HepG2 (cell line): ENCODE results near the gene KCNQ2. TPM values are rescaled to one million over a fixed set of nuclear protein-coding genes. Genes with fewer than 3 reads are reported as not detected.

Source experiments
- ATAC-seq: fragments of 200-7000 bp; cut with Tn5 transposase; 3 replicates; pipeline ENCODE4 v1.9.1; 2020; ENCODE audit warnings: mild to moderate bottlenecking, moderate library complexity
- BruUV-seq: library from RNA; stranded (reverse); fragments of 400-500 nt; replicated peaks from 2 replicates; lab custom pipeline; 2021; lab: Mats Ljungman, UMichigan
- CTCF ChIA-PET: fragments of 300-600 bp; formaldehyde crosslinking; extraction: SDS; loops from one replicate; lab custom pipeline; 2021; ENCODE audit warnings: low total read pairs, inconsistent platforms, low intra/inter-chr PET ratio; lab: Yijun Ruan, JAX
- POLR2A ChIA-PET: fragments of 350-600 bp; sonication (Branson Sonifier 250); formaldehyde crosslinking; loops from one replicate; lab custom pipeline; 2020; ENCODE audit warnings: antibody characterized with exemption, inconsistent platforms; lab: Yijun Ruan, JAX
- DNase-seq: peaks from one replicate; pipeline ENCODE4 v3.0.0-alpha.2; 2015; ENCODE audit warnings: low spot score
- FAIRE-seq: peaks from 3 replicates; lab custom pipeline; 2011; peaks lifted over from hg19 to GRCh38; lab: Jason Lieb, UNC
- H2AFZ ChIP-seq: one replicate; pipeline ENCODE4 v1.6.1; 2011; ENCODE audit warnings: low read length, inconsistent platforms
- H3K27ac ChIP-seq: fragments of 300-600 bp; 3 replicates; pipeline ENCODE4 v1.8.0; 2011; ENCODE audit warnings: mixed run types, mild to moderate bottlenecking, mixed read lengths, low read length, inconsistent platforms; ENCODE audit not compliant: insufficient read depth; ENCODE audit errors: extremely low read length
- H3K27me3 ChIP-seq, 2 experiments: fragments of 200-600 bp in 1 of 2; 2 replicates in 1 of 2; 3 replicates in 1 of 2; pipeline versions ENCODE4 v1.6.0 to v1.8.0; 2011; ENCODE audit warnings: low read length in 2 of 2, mild to moderate bottlenecking in 2 of 2, moderate library complexity in 2 of 2, inconsistent platforms in 1 of 2; ENCODE audit not compliant: insufficient read depth in 2 of 2, control insufficient read depth in 1 of 2
- H3K36me3 ChIP-seq, 2 experiments: fragments of 200-600 bp in 1 of 2; replicated peaks in 1 of 2; 2 replicates in 1 of 2; 3 replicates in 1 of 2; pipeline versions ENCODE4 v1.5.1 to v1.8.0; 2011; ENCODE audit warnings: low read length in 2 of 2, inconsistent platforms in 1 of 2; ENCODE audit not compliant: insufficient read depth in 2 of 2, control insufficient read depth in 1 of 2
- H3K4me1 ChIP-seq: 2 replicates; pipeline ENCODE4 v1.5.1; 2012; ENCODE audit warnings: low read length, inconsistent platforms; ENCODE audit not compliant: insufficient read depth
- H3K4me2 ChIP-seq: 2 replicates; pipeline ENCODE4 v1.6.0; 2011; ENCODE audit warnings: low read depth, low read length, inconsistent platforms
- H3K4me3 ChIP-seq, 3 experiments: fragments of 200-600 bp in 1 of 3; sonication (generic), shearing (Covaris generic) in 1 of 3; replicated peaks in 1 of 3; 2 replicates each; pipeline ENCODE4 v1.5.1; 2011 to 2016; ENCODE audit warnings: low read length in 3 of 3, inconsistent platforms in 2 of 3, low read depth in 2 of 3, mild to moderate bottlenecking in 2 of 3, control low read depth in 1 of 3, mixed read lengths in 1 of 3; ENCODE audit not compliant: insufficient read depth in 1 of 3
- H3K79me2 ChIP-seq: one replicate; pipeline ENCODE4 v1.6.1; 2011; ENCODE audit warnings: low read length, inconsistent platforms; ENCODE audit not compliant: insufficient read depth
- H3K9ac ChIP-seq: 2 replicates; pipeline ENCODE4 v1.6.0; 2011; ENCODE audit warnings: mild to moderate bottlenecking, low read depth, low read length, inconsistent platforms; ENCODE audit not compliant: insufficient read depth
- H3K9me3 ChIP-seq: 2 replicates; pipeline ENCODE4 v1.5.1; 2012; ENCODE audit warnings: mild to moderate bottlenecking, low read length
- H4K20me1 ChIP-seq: 2 replicates; pipeline ENCODE4 v1.6.0; 2011; ENCODE audit warnings: inconsistent platforms, mild to moderate bottlenecking, low read length, moderate library complexity; ENCODE audit not compliant: insufficient read depth
- EZH2 ChIP-seq: conservative IDR thresholded peaks from 2 replicates; pipeline ENCODE4 v1.6.1; 2012; ENCODE audit warnings: mild to moderate bottlenecking, low read depth, low read length, moderate library complexity
- HDAC2 ChIP-seq: sonication (generic); formaldehyde crosslinking; IDR thresholded peaks from 2 replicates; pipeline ENCODE4 v1.4.0; 2020; ENCODE audit warnings: missing genetic modification reagents
- MAFK ChIP-seq, 2 experiments: IDR thresholded peaks in 1 of 2; conservative IDR thresholded peaks in 1 of 2; 2 replicates each; pipeline ENCODE4 v1.6.1; 2011; ENCODE audit warnings: improper control_type of control experiment in 2 of 2, low read length in 2 of 2
- MTF2 ChIP-seq: sonication (generic); formaldehyde crosslinking; IDR thresholded peaks from 2 replicates; pipeline ENCODE4 v1.5.0; 2020; ENCODE audit warnings: missing genetic modification reagents, borderline replicate concordance
- PITX1 ChIP-seq: sonication (generic); formaldehyde crosslinking; IDR thresholded peaks from 2 replicates; pipeline ENCODE4 v1.5.1; 2020; ENCODE audit warnings: mild to moderate bottlenecking, missing genetic modification reagents
- ZNF724P ChIP-seq: sonication (generic); formaldehyde crosslinking; IDR thresholded peaks from 2 replicates; pipeline ENCODE4 v1.8.0; 2022; ENCODE audit warnings: missing genetic modification reagents, borderline replicate concordance
- WGBS: methylation state at CpG from one replicate; pipeline ENCODE4 v1.1.6; 2017; ENCODE audit warnings: low lambda C conversion rate; 5-methylcytosine and 5-hydroxymethylcytosine counted together
- in situ Hi-C: cut with HindIII; loops from 2 replicates; pipeline ENCODE4 v1.10.0; 2017; ENCODE audit warnings: low pct_unique_long_range_greater_than_20kb; ENCODE audit not compliant: extremely low pct_ligation_motif_present
- intact Hi-C: fragments of 100-400 bp; cut with micrococcal nuclease; formaldehyde crosslinking; loops from one replicate; pipeline ENCODE4 v1.10.0; 2022; ENCODE audit not compliant: unreplicated experiment
- polyA plus RNA-seq, 8 experiments: library from polyadenylated mRNA; depleted of rRNA in 3 of 8; stranded (reverse) in 7 of 8; unstranded in 1 of 8; fragments of >200 nt; fragmentation: Illumina TruSeq in 4 of 8; extraction: Trizol in 4 of 8; gene quantifications; 2 replicates each; pipeline versions ENCODE4 v1.2.1 to v1.2.3, GENCODE V29; 2011 to 2016; ENCODE audit warnings: low read depth in 4 of 8, missing spikeins in 1 of 8, mixed read lengths in 1 of 8; ENCODE audit not compliant: insufficient read depth in 1 of 8
- total RNA-seq, 5 experiments: library from RNA; depleted of rRNA; stranded (reverse); fragments of >200 nt; fragmentation: Illumina TruSeq; extraction: Trizol; gene quantifications; 2 replicates each; pipeline ENCODE4 v1.2.3, GENCODE V29; 2016; ENCODE audit warnings: low read depth in 1 of 5
- TF ChIP-seq, protein P1 (sequence below): sonication (generic); formaldehyde crosslinking; IDR thresholded peaks from 2 replicates; pipeline ENCODE4 v1.4.0; 2020; ENCODE audit warnings: mild to moderate bottlenecking, missing genetic modification reagents, borderline replicate concordance
- TF ChIP-seq, protein P2 (sequence below): sonication (generic); formaldehyde crosslinking; IDR thresholded peaks from 2 replicates; pipeline ENCODE4 v1.4.0; 2020; ENCODE audit warnings: missing genetic modification reagents

Gene KCNQ2
- total and polyA plus RNA-seq, 2 of the 13 experiments (the other 11 are each of a cell fraction or from before 2014, with no cell fraction given), result not detected

DNA sequence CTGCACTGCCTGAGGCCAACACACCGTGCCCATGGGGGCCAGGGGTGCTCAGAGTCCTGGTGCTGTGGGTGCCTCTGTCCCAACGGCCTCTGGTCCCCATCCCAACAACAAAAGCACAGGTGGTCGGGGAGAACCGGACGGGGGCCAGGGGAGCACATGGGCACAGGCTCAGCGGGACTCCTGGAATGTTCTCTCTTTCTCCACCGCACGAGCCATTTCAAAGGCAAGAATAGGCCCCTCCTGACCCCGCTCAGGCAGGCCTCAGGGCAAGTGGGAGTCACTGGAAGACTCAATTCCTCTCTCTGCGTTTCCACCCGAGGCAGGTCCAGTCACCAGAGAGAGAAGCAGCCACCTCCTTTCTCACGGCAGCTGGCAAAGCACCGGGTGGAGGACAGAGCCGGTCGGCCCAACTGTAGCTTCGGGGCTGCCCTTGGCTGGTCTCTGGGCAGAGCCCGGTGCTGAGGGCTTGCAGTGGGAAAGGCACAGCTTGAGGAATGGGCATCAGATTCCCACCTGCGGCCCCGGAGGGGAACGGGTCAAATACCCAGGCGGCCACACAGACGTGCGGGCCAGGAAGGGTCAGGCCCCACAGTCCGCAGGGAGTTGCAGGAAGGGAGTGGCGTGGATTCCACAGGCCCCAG lies 55.2 kb downstream of the KCNQ2 start:
- H3K36me3 ChIP-seq, result no peaks in the 10 kb centered on the region
- H3K9ac ChIP-seq, result no peak overlapping the region
- no peaks in the 10 kb centered on the region for H3K79me2 ChIP-seq
- DNase-seq (no peak), FAIRE-seq (no peak), ATAC-seq (peak; percentile 4; the same call in 2 of the 3 replicates)
- no peak overlapping the region for H2AFZ ChIP-seq
- TF ChIP-seq PITX1 (CRISPR knock-in tag), result no peak
- peak; percentile 57; the same call in 1 of the 2 replicates for TF ChIP-seq MTF2 (CRISPR knock-in tag)
- no peak for TF ChIP-seq HDAC2 (CRISPR knock-in tag)
- TF ChIP-seq, protein P1, sequence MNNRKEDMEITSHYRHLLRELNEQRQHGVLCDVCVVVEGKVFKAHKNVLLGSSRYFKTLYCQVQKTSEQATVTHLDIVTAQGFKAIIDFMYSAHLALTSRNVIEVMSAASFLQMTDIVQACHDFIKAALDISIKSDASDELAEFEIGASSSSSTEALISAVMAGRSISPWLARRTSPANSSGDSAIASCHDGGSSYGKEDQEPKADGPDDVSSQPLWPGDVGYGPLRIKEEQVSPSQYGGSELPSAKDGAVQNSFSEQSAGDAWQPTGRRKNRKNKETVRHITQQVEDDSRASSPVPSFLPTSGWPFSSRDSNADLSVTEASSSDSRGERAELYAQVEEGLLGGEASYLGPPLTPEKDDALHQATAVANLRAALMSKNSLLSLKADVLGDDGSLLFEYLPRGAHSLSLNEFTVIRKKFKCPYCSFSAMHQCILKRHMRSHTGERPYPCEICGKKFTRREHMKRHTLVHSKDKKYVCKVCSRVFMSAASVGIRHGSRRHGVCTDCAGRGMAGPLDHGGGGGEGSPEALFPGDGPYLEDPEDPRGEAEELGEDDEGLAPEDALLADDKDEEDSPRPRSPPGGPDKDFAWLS (CRISPR knock-in tag), result no peak
- TF ChIP-seq EZH2, result peak; percentile 75; the same call in 1 of the 2 replicates
- ChIA-PET CTCF (no interaction called here), POLR2A (no interaction called here)
- H3K27ac ChIP-seq, result no peak overlapping the region
- no peak overlapping the region for H3K4me3 ChIP-seq
- 13% methylated on average over 23 of the region's 25 CpGs for WGBS
- intact Hi-C loops (no loop called here), in situ Hi-C loops (no loop called here)
- no TSS peak for BruUV-seq
- no peak overlapping the region for H3K4me2 ChIP-seq
- H3K9me3 ChIP-seq, result no peaks in the 10 kb centered on the region
- H3K4me1 ChIP-seq, result no peaks in the 10 kb centered on the region
- H3K27me3 ChIP-seq, result peaks cover 76 to 97% of the 10 kb centered on the region in 2 experiments
- peaks cover 9% of the 10 kb centered on the region; the same call in 1 of the 2 replicates for H4K20me1 ChIP-seq

DNA sequence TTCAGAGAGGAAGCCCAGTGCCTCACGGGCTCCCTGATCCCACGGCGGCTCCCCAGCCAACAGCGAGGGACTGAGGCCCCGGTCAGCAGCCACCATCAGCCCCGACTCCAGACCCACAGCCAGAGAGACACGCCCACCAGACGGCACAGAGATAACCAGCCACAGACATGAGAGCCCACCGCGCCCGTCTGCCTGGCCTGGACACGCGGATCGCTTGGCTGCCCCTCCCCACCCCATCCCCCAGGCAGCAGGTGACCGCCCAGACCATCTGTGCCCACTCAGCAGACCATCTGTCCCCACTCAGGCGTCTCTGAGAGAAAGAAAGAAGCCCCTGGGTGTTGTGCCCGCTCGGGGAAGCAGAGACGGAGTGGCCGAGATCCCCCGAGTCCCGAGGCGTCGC lies 55.8 kb downstream of the KCNQ2 start:
- H3K27me3 ChIP-seq, result peaks cover 76 to 97% of the 10 kb centered on the region in 2 experiments
- no peak overlapping the region for H3K4me2 ChIP-seq
- H3K9me3 ChIP-seq, result no peaks in the 10 kb centered on the region
- H3K27ac ChIP-seq, result no peak overlapping the region
- WGBS, result 5% methylated on average over 19 of the region's 24 CpGs
- ATAC-seq (no peak), DNase-seq (no peak), FAIRE-seq (no peak)
- no peak overlapping the region for H3K9ac ChIP-seq
- in situ Hi-C loops, result no loop called here
- no peaks in the 10 kb centered on the region for H3K79me2 ChIP-seq
- no peaks in the 10 kb centered on the region for H3K36me3 ChIP-seq
- intact Hi-C loops, result no loop called here
- H2AFZ ChIP-seq, result no peak overlapping the region
- no TSS peak for BruUV-seq
- POLR2A ChIA-PET, result no interaction called here
- no peak overlapping the region for H3K4me3 ChIP-seq
- H4K20me1 ChIP-seq, result peaks cover 9% of the 10 kb centered on the region; the same call in 1 of the 2 replicates
- H3K4me1 ChIP-seq, result no peaks in the 10 kb centered on the region
- CTCF ChIA-PET, result no interaction called here
- TF ChIP-seq MAFK (conservative IDR thresholded peaks at IDR 0.05 in 1 of 2, IDR thresholded peaks at IDR 0.05 in 1 of 2; ENCODE audit: low read length in 2 of 2), result no peak
- TF ChIP-seq ZNF724P (CRISPR knock-in tag), result no peak
- TF ChIP-seq, protein P2, sequence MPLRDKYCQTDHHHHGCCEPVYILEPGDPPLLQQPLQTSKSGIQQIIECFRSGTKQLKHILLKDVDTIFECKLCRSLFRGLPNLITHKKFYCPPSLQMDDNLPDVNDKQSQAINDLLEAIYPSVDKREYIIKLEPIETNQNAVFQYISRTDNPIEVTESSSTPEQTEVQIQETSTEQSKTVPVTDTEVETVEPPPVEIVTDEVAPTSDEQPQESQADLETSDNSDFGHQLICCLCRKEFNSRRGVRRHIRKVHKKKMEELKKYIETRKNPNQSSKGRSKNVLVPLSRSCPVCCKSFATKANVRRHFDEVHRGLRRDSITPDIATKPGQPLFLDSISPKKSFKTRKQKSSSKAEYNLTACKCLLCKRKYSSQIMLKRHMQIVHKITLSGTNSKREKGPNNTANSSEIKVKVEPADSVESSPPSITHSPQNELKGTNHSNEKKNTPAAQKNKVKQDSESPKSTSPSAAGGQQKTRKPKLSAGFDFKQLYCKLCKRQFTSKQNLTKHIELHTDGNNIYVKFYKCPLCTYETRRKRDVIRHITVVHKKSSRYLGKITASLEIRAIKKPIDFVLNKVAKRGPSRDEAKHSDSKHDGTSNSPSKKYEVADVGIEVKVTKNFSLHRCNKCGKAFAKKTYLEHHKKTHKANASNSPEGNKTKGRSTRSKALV (CRISPR knock-in tag), result no peak
